Fibroblast of skin of right quadriceps (primary cell): ENCODE data around the gene TTC39C.
"Not testable (repeated sequence)": the region's sequence is repeated elsewhere in the genome, so short reads cannot be mapped to it uniquely, and the experiment has no call there.

ENCODE experiments used
- DNase-seq: peaks from one replicate; pipeline ENCODE4 v3.0.0-alpha.2; 2013

The TTC39C gene

GRCh38 chr18:24138789-24139616 lies 124.4 kb downstream of the TTC39C start, which contains the start of gene CABYR:
Gene CABYR, plus strand, starts transcription at chr18:24139062. Its CDS starts 4,053 bp downstream, at chr18:24143115.
- DNase-seq = peak; percentile 90

DNA sequence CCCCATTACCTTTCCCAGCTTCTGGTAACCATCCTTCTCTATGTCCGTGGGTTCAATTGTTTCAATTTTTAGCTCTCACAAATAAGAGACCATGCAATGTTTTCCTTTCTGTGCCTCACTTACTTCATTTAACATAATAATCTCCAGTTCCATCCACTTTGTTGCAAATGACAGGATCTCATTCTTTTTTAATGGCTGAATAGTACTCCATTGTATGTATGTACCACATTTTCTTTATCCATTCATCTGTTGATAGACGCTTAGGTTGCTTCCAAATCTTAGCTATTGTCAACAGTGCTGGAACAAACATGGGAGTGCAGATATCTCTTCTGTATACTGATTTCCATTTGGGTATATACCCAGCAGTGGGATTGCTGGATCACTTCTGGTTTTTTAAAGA lies 126.1 kb downstream of the TTC39C start:
- no peak for DNase-seq

- no peak for DNase-seq
These were observed 127.8 kb downstream of the TTC39C start for GRCh38 chr18:24142376-24142775.

DNA sequence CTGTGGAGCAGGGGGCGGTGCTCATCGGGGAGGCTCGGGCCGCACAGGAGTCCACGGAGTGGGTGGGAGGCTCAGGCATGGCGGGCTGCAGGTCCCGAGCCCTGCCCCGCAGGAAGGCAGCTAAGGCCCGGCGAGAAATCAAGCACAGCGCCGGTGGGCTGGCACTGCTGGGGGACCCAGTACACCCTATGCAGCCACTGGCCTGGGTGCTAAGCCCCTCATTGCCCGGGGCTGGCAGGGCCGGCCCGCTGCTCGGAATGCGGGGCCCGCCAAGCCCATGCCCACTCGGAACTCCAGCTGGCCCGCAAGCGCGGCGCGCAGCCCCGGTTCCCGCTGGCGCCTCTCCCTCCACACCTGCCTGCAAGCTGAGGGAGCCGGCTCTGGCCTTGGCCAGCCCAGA lies 135.0 kb downstream of the TTC39C start:
- not testable (repeated sequence) for DNase-seq

- no peak for DNase-seq
These were observed 138.8 kb downstream of the TTC39C start for GRCh38 chr18:24153397-24153796.

DNA sequence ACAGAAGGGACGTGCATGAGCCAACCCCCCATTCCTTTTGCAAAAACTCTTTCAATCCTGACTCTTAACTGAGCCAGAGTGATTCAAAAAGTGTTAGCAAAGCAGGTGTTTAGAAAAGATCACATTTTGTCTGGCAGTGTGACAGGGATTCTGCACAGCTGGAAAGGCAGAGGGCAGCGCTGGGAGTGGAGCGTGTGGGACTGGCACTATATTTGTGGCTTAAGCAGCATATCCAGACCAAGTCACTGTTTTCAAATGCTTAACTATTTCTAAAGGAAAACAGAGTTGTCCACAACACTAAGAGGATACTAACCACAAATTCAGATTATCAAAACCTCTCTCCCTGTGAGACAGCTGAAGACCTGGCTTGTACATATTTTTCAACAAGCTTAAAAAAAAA lies 143.3 kb downstream of the TTC39C start:
- DNase-seq = no peak

- DNase-seq = no peak
These were observed 145.5 kb downstream of the TTC39C start for GRCh38 chr18:24160086-24160485.

- DNase-seq = no peak
These were observed 146.8 kb downstream of the TTC39C start for GRCh38 chr18:24161304-24161703.

DNA sequence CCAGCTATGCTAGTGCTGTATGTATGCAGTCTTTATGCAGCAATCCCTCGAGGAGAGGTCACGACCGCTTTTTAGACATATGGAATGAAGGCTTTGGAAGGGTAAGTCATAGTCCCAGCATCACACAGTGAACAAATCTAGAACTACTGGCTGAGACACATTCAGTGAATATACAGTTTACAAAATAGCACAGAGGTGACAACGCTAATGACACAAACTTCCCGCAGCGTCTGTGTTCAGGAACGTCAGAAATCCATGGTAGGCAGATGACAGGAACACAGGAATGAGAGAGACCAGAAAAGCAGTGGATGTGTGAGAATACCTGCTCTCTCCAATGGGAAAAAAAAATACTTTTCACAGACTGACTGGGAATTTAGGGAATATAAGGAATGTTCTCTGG lies 153.9 kb downstream of the TTC39C start:
- no peak for DNase-seq

DNA sequence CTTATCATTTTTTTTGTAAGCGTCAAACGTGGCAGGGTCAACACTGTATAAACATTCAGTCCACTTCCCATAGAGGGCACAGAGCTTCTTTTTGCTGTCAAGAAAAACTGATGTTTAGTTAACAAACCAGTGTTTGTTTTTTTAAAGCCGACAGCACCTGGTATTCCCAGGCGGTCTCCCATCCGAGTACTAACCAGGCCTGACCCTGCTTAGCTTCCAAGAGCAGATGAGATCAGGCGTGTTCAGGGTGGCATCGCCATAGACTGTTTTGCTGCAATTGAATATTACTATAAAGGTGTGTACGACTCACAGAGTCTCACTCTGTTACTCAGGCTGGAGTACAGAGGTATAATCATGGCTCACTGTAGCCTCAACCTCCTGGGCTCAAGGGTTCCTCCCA lies 155.8 kb downstream of the TTC39C start:
- DNase-seq = no peak

DNA sequence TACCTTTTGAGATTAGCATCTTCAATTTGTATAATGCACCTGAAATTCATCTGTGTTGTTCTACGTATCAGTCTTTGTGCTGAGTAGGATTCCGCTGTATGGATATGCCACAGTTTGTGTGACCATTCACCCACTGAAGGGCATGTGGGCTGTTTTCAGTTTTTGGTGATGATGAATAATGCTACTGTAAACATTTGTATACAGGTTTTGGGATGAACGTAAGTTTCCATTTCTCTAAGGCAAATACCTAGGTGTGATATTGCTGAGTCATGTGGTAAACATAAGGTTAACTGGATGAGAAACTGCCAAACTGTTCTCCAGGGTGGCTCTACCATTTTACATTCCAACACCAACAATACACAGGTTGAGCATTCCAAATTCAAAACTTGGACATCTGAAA lies 159.4 kb downstream of the TTC39C start:
- DNase-seq = no peak

GRCh38 chr18:24176727-24177416 lies 162.3 kb downstream of the TTC39C start:
- peak; percentile 44 for DNase-seq

DNA sequence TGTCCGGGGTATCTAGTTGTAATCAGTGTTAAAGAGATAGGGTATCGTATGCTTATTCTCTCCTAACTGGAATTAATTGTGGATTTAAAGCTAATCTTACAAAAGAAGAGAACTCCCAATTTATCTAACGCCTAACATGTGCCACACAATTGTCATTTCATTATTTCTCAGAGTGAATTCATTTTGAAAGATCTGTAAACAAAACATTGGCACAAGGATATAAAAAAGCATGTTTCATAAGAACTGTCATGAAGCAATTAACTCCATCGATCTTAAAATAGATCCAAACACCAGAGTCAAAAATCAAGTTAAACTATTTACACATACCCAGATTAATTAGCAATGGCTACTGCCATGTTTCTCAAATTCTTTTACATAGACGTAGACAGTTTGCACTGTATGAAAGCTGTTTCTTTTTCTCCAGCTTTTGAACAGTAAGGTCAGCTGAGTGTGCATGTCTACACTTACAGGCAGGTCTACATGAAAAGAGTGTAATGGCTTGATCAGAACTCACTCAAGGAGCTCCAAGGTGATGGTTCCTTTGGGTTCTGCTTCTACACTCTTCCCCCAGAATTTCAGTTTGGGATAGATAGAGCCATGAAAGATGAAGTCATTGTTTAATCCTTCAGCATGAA lies 163.1 kb downstream of the TTC39C start:
- no peak for DNase-seq

GRCh38 chr18:24180048-24180447 lies 165.5 kb downstream of the TTC39C start:
- DNase-seq = no peak

- peak; percentile 62 for DNase-seq
These were observed 167.3 kb downstream of the TTC39C start for GRCh38 chr18:24181806-24182205.
